Body of pancreas (tissue), 4 donors: Measurements from ENCODE around the gene COL5A2. TPM values are rescaled to one million over a fixed set of nuclear protein-coding genes. Genes with fewer than 3 reads are reported as not detected.

Experiments
- ATAC-seq: fragments of 150-250 bp; one replicate; pipeline ENCODE4 v1.9.1; 2016
- DNase-seq, 4 donors: peaks; one replicate each; pipeline ENCODE4 v3.0.0-alpha.2; 2019
- H3K27ac ChIP-seq, 4 donors: fragments of 200-600 bp; sonication (generic); 1 replicate in 3 of 4; 2 replicates in 1 of 4; pipeline versions ENCODE4 v1.5.1 to v1.6.1; 2016 to 2019; ENCODE audit warnings: mild to moderate bottlenecking in 1 of 4, mixed read lengths in 1 of 4, moderate library complexity in 1 of 4
- H3K27me3 ChIP-seq, 2 donors: fragments of 200-600 bp; sonication (generic); one replicate each; pipeline ENCODE4 v1.6.0; 2016; ENCODE audit warnings: mild to moderate bottlenecking in 1 of 2
- H3K36me3 ChIP-seq, 2 donors: fragments of 200-600 bp; sonication (generic); replicated peaks in 1 of 2; 2 replicates each; pipeline ENCODE4 v1.5.1; 2016; ENCODE audit warnings: low read depth in 2 of 2; ENCODE audit not compliant: insufficient read depth in 1 of 2
- H3K4me1 ChIP-seq: fragments of 200-600 bp; sonication (generic); one replicate; pipeline ENCODE4 v1.6.0; 2016
- H3K4me3 ChIP-seq, 2 donors: fragments of 200-600 bp; sonication (generic); 1 replicate in 1 of 2; 2 replicates in 1 of 2; pipeline ENCODE4 v1.5.1; 2016 to 2019
- H3K9me3 ChIP-seq, 3 donors: fragments of 200-600 bp; sonication (generic); 1 replicate in 2 of 3; 2 replicates in 1 of 3; pipeline ENCODE4 v1.5.1; 2016
- POLR2A ChIP-seq, 3 donors: fragments of 450-650 bp; IDR thresholded peaks; one replicate each; pipeline ENCODE4 v1.6.1; 2016; ENCODE audit warnings: antibody characterized with exemption in 3 of 3, mild to moderate bottlenecking in 2 of 3
- WGBS, 2 donors: methylation state at CpG; one replicate each; pipeline ENCODE4 v1.1.5; 2017; 5-methylcytosine and 5-hydroxymethylcytosine counted together
- intact Hi-C: fragments of 100-400 bp; cut with DNase I; formaldehyde crosslinking; loops from one replicate; pipeline ENCODE4 v1.15.1; 2023
- total RNA-seq, 2 donors: library from RNA; depleted of rRNA; stranded (reverse); fragments of >200 nt; gene quantifications; one replicate each; pipeline ENCODE4 v1.1.0, GENCODE V29; 2016
- TF ChIP-seq, protein P1 (sequence below), 7 experiments: fragments of 450-650 bp in 4 of 7; fragments of 200-600 bp in 3 of 7; sonication (generic) in 3 of 7; IDR thresholded peaks; one replicate each; pipeline ENCODE4 v1.5.1; 2016 to 2019; ENCODE audit warnings: antibody characterized with exemption in 7 of 7

Gene COL5A2
- total RNA-seq, 2 donors from 2014 or later, result 10.1 to 24.1 TPM

DNA sequence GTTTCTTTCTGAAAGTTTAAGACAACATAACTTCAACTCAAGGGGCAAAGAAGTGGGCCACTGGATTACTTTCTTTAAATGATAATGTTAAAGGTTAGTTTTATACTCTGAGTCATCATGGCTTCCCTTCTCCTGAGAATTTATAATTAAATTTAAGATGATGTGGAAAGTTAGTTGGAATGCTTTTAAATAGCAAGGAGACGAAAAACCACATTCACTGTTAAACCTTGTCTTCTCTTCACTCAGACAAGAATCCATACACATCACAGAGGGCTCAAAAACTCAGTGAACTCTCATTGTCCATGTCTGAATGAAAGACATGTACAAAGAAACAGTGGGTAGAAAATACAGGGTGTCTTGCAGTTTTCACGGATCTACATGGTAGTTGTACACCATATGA, 65.6 kb downstream of the COL5A2 start:
- ATAC-seq, result no peak
- H3K36me3 ChIP-seq, result no peaks in the 10 kb centered on the region
- TF ChIP-seq POLR2A (IDR thresholded peaks at IDR 0.05), result no peak
- TF ChIP-seq, protein P1, sequence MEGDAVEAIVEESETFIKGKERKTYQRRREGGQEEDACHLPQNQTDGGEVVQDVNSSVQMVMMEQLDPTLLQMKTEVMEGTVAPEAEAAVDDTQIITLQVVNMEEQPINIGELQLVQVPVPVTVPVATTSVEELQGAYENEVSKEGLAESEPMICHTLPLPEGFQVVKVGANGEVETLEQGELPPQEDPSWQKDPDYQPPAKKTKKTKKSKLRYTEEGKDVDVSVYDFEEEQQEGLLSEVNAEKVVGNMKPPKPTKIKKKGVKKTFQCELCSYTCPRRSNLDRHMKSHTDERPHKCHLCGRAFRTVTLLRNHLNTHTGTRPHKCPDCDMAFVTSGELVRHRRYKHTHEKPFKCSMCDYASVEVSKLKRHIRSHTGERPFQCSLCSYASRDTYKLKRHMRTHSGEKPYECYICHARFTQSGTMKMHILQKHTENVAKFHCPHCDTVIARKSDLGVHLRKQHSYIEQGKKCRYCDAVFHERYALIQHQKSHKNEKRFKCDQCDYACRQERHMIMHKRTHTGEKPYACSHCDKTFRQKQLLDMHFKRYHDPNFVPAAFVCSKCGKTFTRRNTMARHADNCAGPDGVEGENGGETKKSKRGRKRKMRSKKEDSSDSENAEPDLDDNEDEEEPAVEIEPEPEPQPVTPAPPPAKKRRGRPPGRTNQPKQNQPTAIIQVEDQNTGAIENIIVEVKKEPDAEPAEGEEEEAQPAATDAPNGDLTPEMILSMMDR (IDR thresholded peaks at IDR 0.05), result no peak
- no peak overlapping the region for H3K27ac ChIP-seq
- H3K9me3 ChIP-seq, result no peaks in the 10 kb centered on the region
- intact Hi-C loops, result no loop called here
- no peaks in the 10 kb centered on the region for H3K4me1 ChIP-seq
- H3K4me3 ChIP-seq, result no peak overlapping the region
- WGBS, 2 donors, result 80 to 87% methylated on average over 2 of the region's 2 CpGs
- no peak for DNase-seq
- H3K27me3 ChIP-seq, result no peaks in the 10 kb centered on the region

DNA sequence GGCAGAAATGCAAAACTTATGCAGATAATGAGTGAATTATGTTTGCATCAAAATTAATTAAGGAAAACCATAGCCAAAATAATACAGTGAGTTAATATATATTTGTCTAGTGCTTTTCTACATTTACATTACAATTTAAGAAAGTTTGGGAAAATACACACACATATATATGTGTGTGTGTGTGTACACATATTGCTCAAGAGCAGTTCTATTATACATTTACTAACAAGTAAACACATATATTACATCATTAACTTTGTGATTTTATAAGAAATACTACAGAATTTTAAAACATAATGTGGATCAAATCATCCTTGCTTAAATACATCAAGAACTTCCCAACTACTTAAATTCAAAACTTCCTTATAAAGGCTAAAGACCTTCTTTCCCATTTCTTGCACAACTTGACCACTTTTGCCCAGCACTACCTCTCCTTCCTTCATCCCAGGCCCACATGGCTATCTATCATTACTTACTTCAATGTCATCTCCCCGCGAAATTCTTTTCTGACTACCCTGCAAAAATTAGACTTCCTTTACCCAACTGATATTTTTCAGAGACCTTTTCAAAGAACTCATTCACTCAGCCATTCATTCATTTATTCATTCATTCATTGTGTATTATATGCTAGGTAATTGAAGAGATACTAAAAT, 68.4 kb downstream of the COL5A2 start:
- intact Hi-C loops, result no loop called here
- ATAC-seq (no peak), DNase-seq (no peak)
- Histone ChIP-seq H3K9me3 (no peaks in the 10 kb centered on the region), H3K27me3 (no peaks in the 10 kb centered on the region), H3K4me1 (no peaks in the 10 kb centered on the region), H3K36me3 (no peaks in the 10 kb centered on the region), H3K27ac (no peak overlapping the region), H3K4me3 (no peak overlapping the region)
- WGBS, 2 donors, result 72 to 73% methylated on average over 2 of the region's 2 CpGs
- TF ChIP-seq, protein P1 (IDR thresholded peaks at IDR 0.05), result no peak
- TF ChIP-seq POLR2A (IDR thresholded peaks at IDR 0.05), result no peak

DNA sequence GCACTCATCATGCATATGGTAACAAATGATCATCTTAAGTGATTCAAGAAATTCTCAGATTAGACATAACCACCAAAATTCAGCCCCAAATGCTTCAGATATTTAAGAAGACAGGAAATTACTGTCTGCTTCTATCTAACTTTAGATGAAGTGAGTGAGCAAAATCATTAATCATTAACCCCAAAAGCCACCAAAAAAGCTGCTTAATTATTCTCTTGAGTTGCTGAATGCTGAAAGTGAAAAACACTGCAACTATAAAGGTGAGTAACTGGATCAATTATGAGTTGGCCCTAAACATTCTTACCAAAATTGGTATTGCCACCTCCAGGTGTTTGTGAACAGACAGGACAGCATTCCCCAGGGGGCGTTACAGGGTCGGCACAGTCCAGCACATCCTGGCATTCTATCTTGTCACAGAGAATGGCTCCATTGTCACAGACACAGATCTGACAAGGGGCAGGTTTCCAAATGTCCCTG, 69.6 kb downstream of the COL5A2 start:
- no peaks in the 10 kb centered on the region for H3K27me3 ChIP-seq
- no peak overlapping the region for H3K4me3 ChIP-seq
- DNase-seq, result no peak
- H3K4me1 ChIP-seq, result no peaks in the 10 kb centered on the region
- intact Hi-C loops, result no loop called here
- H3K9me3 ChIP-seq, result no peaks in the 10 kb centered on the region
- no peak for ATAC-seq
- 42 to 65% methylated on average over 2 of the region's 2 CpGs for WGBS, 2 donors
- no peaks in the 10 kb centered on the region for H3K36me3 ChIP-seq
- TF ChIP-seq POLR2A (IDR thresholded peaks at IDR 0.05), result no peak
- TF ChIP-seq, protein P1 (IDR thresholded peaks at IDR 0.05), result no peak
- no peak overlapping the region for H3K27ac ChIP-seq

DNA sequence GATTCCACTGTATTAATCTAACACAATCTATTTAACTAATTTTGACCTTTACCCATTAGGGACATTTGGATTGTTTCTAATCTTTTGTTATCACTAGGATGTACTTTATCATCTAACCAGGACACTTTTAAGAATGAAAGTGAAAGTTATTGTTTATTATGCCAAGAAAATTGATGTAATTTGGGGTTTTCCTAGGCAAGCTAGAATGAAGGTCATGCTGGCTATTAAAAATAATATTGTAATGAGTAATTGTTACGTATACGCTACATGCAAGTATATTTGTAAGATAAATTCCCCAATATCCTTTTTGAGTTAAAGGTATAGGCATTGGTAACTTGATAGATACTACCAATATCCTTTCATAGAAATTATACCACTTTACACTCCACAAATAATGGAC, 74.6 kb downstream of the COL5A2 start:
- no peak overlapping the region for H3K4me3 ChIP-seq
- 46 to 64% methylated on average over 2 of the region's 2 CpGs for WGBS, 2 donors
- DNase-seq (no peak), ATAC-seq (no peak)
- no peak for TF ChIP-seq POLR2A (IDR thresholded peaks at IDR 0.05)
- TF ChIP-seq, protein P1 (IDR thresholded peaks at IDR 0.05), result no peak
- no peaks in the 10 kb centered on the region for H3K4me1 ChIP-seq
- H3K27me3 ChIP-seq, result no peaks in the 10 kb centered on the region
- H3K27ac ChIP-seq, result no peak overlapping the region
- H3K36me3 ChIP-seq, result no peaks in the 10 kb centered on the region
- intact Hi-C loops, result no loop called here
- no peaks in the 10 kb centered on the region for H3K9me3 ChIP-seq

DNA sequence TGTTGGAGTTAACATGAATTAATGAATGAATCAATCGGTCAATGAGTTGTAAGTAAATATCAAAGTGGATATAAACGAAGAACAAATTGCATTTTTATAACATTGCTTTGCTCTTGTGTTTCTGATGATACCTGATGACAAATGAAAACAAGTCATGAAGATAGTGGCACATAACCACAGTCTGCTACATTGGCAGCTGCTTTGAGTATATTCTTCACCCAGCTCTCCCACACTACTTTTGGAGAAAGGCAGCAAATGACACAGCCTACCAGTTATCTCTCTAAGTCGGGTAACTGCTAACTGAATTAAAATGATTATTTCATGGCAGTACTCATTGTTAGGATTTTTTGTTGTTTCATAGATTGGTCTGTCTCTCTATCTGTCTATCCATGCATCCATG, 76.8 kb downstream of the COL5A2 start:
- no peaks in the 10 kb centered on the region for H3K36me3 ChIP-seq
- no peaks in the 10 kb centered on the region for H3K9me3 ChIP-seq
- DNase-seq (no peak), ATAC-seq (no peak)
- TF ChIP-seq, protein P1 (IDR thresholded peaks at IDR 0.05), result no peak
- no peak for TF ChIP-seq POLR2A (IDR thresholded peaks at IDR 0.05)
- H3K4me1 ChIP-seq, result no peaks in the 10 kb centered on the region
- H3K4me3 ChIP-seq, result no peak overlapping the region
- intact Hi-C loops, result no loop called here
- no peak overlapping the region for H3K27ac ChIP-seq
- H3K27me3 ChIP-seq, result no peaks in the 10 kb centered on the region
- 72 to 73% methylated on average over 3 of the region's 3 CpGs for WGBS, 2 donors
